Sigmoid colon (tissue), 4 donors: ENCODE measurements around the gene MED13L.

Experiments
- CTCF ChIP-seq, 4 experiments: fragments of 450-650 bp in 3 of 4; fragments of 200-600 bp in 1 of 4; IDR thresholded peaks; one replicate each; pipeline ENCODE4 v1.5.1; 2016 to 2019; ENCODE audit warnings: antibody characterized with exemption in 4 of 4, mild to moderate bottlenecking in 3 of 4, moderate library complexity in 2 of 4
- POLR2A ChIP-seq, 2 donors: fragments of 450-650 bp; IDR thresholded peaks; one replicate each; pipeline ENCODE4 v1.6.1; 2016; ENCODE audit warnings: antibody characterized with exemption in 2 of 2, mild to moderate bottlenecking in 2 of 2, moderate library complexity in 2 of 2
- POLR2AphosphoS5 ChIP-seq, 4 donors: sonication (generic); formaldehyde crosslinking; IDR thresholded peaks; one replicate each; pipeline ENCODE4 v1.6.1; 2017; ENCODE audit warnings: antibody characterized with exemption in 4 of 4

- no peak for TF ChIP-seq POLR2AphosphoS5 (IDR thresholded peaks at IDR 0.05)
- no peak for TF ChIP-seq CTCF (IDR thresholded peaks at IDR 0.05)
- TF ChIP-seq POLR2A (IDR thresholded peaks at IDR 0.05): no peak
These were observed 201.1 kb downstream of the MED13L start for GRCh38 chr12:116076399-116076798.
